IMR-90 (cell line): ENCODE results near the gene CA12. TPM values are rescaled to one million over a fixed set of nuclear protein-coding genes. Genes with fewer than 3 reads are reported as not detected.

Experiments
- ATAC-seq: fragments of 200-7000 bp; cut with Tn5 transposase; 2 replicates; pipeline ENCODE4 v1.9.1; 2020; ENCODE audit warnings: low read depth, mild to moderate bottlenecking, moderate library complexity
- BruUV-seq: library from RNA; stranded (reverse); fragments of 400-500 nt; replicated peaks from 2 replicates; lab custom pipeline; 2021; lab: Mats Ljungman, UMichigan
- CTCF ChIA-PET: fragments of 300-600 bp; formaldehyde crosslinking; extraction: SDS; loops from one replicate; lab custom pipeline; 2021; ENCODE audit warnings: antibody characterized with exemption; lab: Yijun Ruan, JAX
- POLR2A ChIA-PET: fragments of 300-600 bp; sonication (Branson Sonifier 250); formaldehyde crosslinking; loops from one replicate; lab custom pipeline; 2022; ENCODE audit warnings: antibody characterized with exemption; ENCODE audit not compliant: unreplicated experiment; lab: Charles Lee
- DNase-seq: peaks from one replicate; pipeline ENCODE4 v3.0.0; 2013
- H2AFZ ChIP-seq: replicated peaks from 2 replicates; pipeline ENCODE3; 2013; ENCODE audit warnings: low read length, mild to moderate bottlenecking; ENCODE audit not compliant: poor library complexity
- H2AK5ac ChIP-seq: 2 replicates; pipeline ENCODE4 v1.6.1; 2013; ENCODE audit warnings: low read depth, low read length, inconsistent platforms
- H2AK9ac ChIP-seq: replicated peaks from 2 replicates; pipeline ENCODE3; 2013; ENCODE audit warnings: mild to moderate bottlenecking, low read depth, low read length, moderate library complexity; ENCODE audit not compliant: poor library complexity
- H2BK120ac ChIP-seq: 2 replicates; pipeline ENCODE4 v1.6.1; 2013; ENCODE audit warnings: low read depth, low read length, inconsistent platforms
- H2BK15ac ChIP-seq: 3 replicates; pipeline ENCODE4 v1.6.1; 2013; ENCODE audit warnings: low read depth, low read length, inconsistent platforms
- H2BK20ac ChIP-seq: 2 replicates; pipeline ENCODE4 v1.6.1; 2013; ENCODE audit warnings: low read depth, mild to moderate bottlenecking, inconsistent platforms, low read length, moderate library complexity
- H2BK5ac ChIP-seq: 2 replicates; pipeline ENCODE4 v1.6.1; 2013; ENCODE audit warnings: mild to moderate bottlenecking, low read depth, low read length, inconsistent platforms; ENCODE audit not compliant: poor library complexity, severe bottlenecking
- H3K14ac ChIP-seq: replicated peaks from 2 replicates; pipeline ENCODE4 v1.6.1; 2013; ENCODE audit warnings: low read depth, low read length, inconsistent platforms
- H3K18ac ChIP-seq: 2 replicates; pipeline ENCODE4 v1.6.1; 2013; ENCODE audit warnings: low read depth, low read length, control low read depth
- H3K23ac ChIP-seq: 2 replicates; pipeline ENCODE4 v1.6.1; 2013; ENCODE audit warnings: low read depth, low read length, inconsistent platforms
- H3K27ac ChIP-seq: 2 replicates; pipeline ENCODE4 v1.5.1; 2013; ENCODE audit warnings: mild to moderate bottlenecking, control low read depth, low read length; ENCODE audit not compliant: insufficient read depth
- H3K27me3 ChIP-seq: 2 replicates; pipeline ENCODE4 v1.6.1; 2013; ENCODE audit warnings: low read length; ENCODE audit not compliant: control insufficient read depth, insufficient read depth
- H3K36me3 ChIP-seq: 2 replicates; pipeline ENCODE4 v1.6.1; 2013; ENCODE audit warnings: low read length, mixed read lengths; ENCODE audit not compliant: control insufficient read depth, insufficient read depth
- H3K4ac ChIP-seq: 2 replicates; pipeline ENCODE4 v1.6.1; 2013; ENCODE audit warnings: low read depth, low read length, inconsistent platforms
- H3K4me1 ChIP-seq: 2 replicates; pipeline ENCODE4 v1.6.1; 2013; ENCODE audit warnings: low read length, mixed read lengths; ENCODE audit not compliant: control insufficient read depth, insufficient read depth
- H3K4me2 ChIP-seq: 2 replicates; pipeline ENCODE4 v1.6.1; 2013; ENCODE audit warnings: low read depth, mild to moderate bottlenecking, control low read depth, low read length, moderate library complexity
- H3K4me3 ChIP-seq: 2 replicates; pipeline ENCODE4 v1.5.1; 2013; ENCODE audit warnings: low read depth, mild to moderate bottlenecking, control low read depth, low read length, moderate library complexity; ENCODE audit not compliant: insufficient read depth
- H3K56ac ChIP-seq: 2 replicates; pipeline ENCODE4 v1.6.1; 2013; ENCODE audit warnings: low read length, inconsistent platforms; ENCODE audit not compliant: insufficient read depth; ENCODE audit errors: extremely low read depth
- H3K79me1 ChIP-seq, 2 experiments: 2 replicates each; pipeline ENCODE4 v1.6.1; 2013; ENCODE audit warnings: low read length in 2 of 2, inconsistent platforms in 1 of 2, low read depth in 1 of 2
- H3K9ac ChIP-seq: 2 replicates; pipeline ENCODE4 v1.6.1; 2013; ENCODE audit warnings: low read depth, low read length, control low read depth
- H3K9me1 ChIP-seq: 2 replicates; pipeline ENCODE4 v1.6.1; 2013; ENCODE audit warnings: low read length, inconsistent platforms; ENCODE audit not compliant: insufficient read depth
- H3K9me3 ChIP-seq: 2 replicates; pipeline ENCODE4 v1.6.1; 2013; ENCODE audit warnings: low read length; ENCODE audit not compliant: control insufficient read depth, insufficient read depth
- H4K20me1 ChIP-seq: 2 replicates; pipeline ENCODE4 v1.6.1; 2013; ENCODE audit warnings: low read length, inconsistent platforms; ENCODE audit not compliant: insufficient read depth
- H4K5ac ChIP-seq: 2 replicates; pipeline ENCODE4 v1.6.1; 2013; ENCODE audit warnings: mild to moderate bottlenecking, low read depth, low read length, control low read depth
- H4K8ac ChIP-seq, 2 experiments: 2 replicates each; pipeline ENCODE4 v1.6.1; 2013; ENCODE audit warnings: low read depth in 2 of 2, low read length in 2 of 2, control low read depth in 1 of 2, inconsistent platforms in 1 of 2
- H4K91ac ChIP-seq: 2 replicates; pipeline ENCODE4 v1.6.1; 2013; ENCODE audit warnings: low read depth, low read length, inconsistent platforms; ENCODE audit not compliant: insufficient read depth
- CHD1 ChIP-seq: IDR thresholded peaks from 2 replicates; pipeline ENCODE4 v1.6.1; 2012; ENCODE audit warnings: low read depth, low read length, improper control_type of control experiment
- FOS ChIP-seq: fragments of 150-350 bp; IDR thresholded peaks from 2 replicates; pipeline ENCODE4 v1.6.1; 2016; ENCODE audit warnings: low read depth, low read length
- MAFK ChIP-seq: IDR thresholded peaks from 2 replicates; pipeline ENCODE4 v1.6.1; 2012; ENCODE audit warnings: low read depth, low read length, improper control_type of control experiment
- MAZ ChIP-seq: IDR thresholded peaks from 2 replicates; pipeline ENCODE4 v1.6.1; 2012; ENCODE audit warnings: low read depth, mild to moderate bottlenecking, low read length, improper control_type of control experiment, moderate library complexity, borderline replicate concordance
- MXI1 ChIP-seq: IDR thresholded peaks from 2 replicates; pipeline ENCODE4 v1.6.1; 2012; ENCODE audit warnings: low read depth, mild to moderate bottlenecking, low read length, moderate library complexity, borderline replicate concordance
- NFE2L2 ChIP-seq: fragments of 150-350 bp; IDR thresholded peaks from 2 replicates; pipeline ENCODE4 v1.6.1; 2016; ENCODE audit warnings: low read depth, mild to moderate bottlenecking, low read length
- POLR2A ChIP-seq: IDR thresholded peaks from 2 replicates; pipeline ENCODE4 v1.6.1; 2012; ENCODE audit warnings: mild to moderate bottlenecking, low read depth, low read length
- RAD21 ChIP-seq: IDR thresholded peaks from 2 replicates; pipeline ENCODE4 v1.6.1; 2012; ENCODE audit warnings: low read length, improper control_type of control experiment
- RFX5 ChIP-seq: IDR thresholded peaks from 2 replicates; pipeline ENCODE4 v1.8.0; 2012; ENCODE audit warnings: low read depth, mild to moderate bottlenecking, low read length, moderate library complexity
- WGBS, 2 experiments: methylation state at CpG; one replicate each; pipeline versions ENCODE4 v1.1.5 to v1.1.7; 2013; ENCODE audit warnings: missing lambda C conversion rate in 2 of 2; ENCODE audit not compliant: insufficient read length in 1 of 2; ENCODE audit errors: extremely low coverage in 2 of 2; 5-methylcytosine and 5-hydroxymethylcytosine counted together
- dilution Hi-C: fragments of 300-500 bp; cut with HindIII; formaldehyde crosslinking; loops from one replicate; pipeline ENCODE4 v1.14.3; 2018; ENCODE audit warnings: low sequenced_read_pairs; ENCODE audit not compliant: unreplicated experiment
- in situ Hi-C: fragments of 300-500 bp; cut with MboI; formaldehyde crosslinking; loops from 3 replicates; pipeline ENCODE4 v1.14.3; 2019; ENCODE audit warnings: low sequenced_read_pairs, inconsistent platforms, mixed read lengths
- intact Hi-C: fragments of 100-400 bp; cut with micrococcal nuclease; formaldehyde crosslinking; loops from 2 replicates; pipeline ENCODE4 v1.10.0; 2022
- polyA plus RNA-seq, 3 experiments: library from polyadenylated mRNA; depleted of rRNA; stranded (reverse); fragments of >200 nt; gene quantifications; 2 replicates each; pipeline ENCODE4 v1.2.3, GENCODE V29; 2012; ENCODE audit warnings: low replicate concordance in 1 of 3
- total RNA-seq: library from RNA; depleted of rRNA; stranded (reverse); fragments of >200 nt; gene quantifications from 2 replicates; pipeline ENCODE4 v1.2.3, GENCODE V29; 2012
- TF ChIP-seq, protein P1 (sequence below): fragments of 150-350 bp; IDR thresholded peaks from 2 replicates; pipeline ENCODE4 v1.6.1; 2017; ENCODE audit warnings: mild to moderate bottlenecking, antibody characterized with exemption, low read length, low read depth
- TF ChIP-seq, protein P2 (sequence below): fragments of 150-350 bp; IDR thresholded peaks from 2 replicates; pipeline ENCODE4 v1.6.1; 2016; ENCODE audit warnings: low read depth, mild to moderate bottlenecking, low read length, moderate library complexity, borderline replicate concordance

CA12 gene
- total and polyA plus RNA-seq, 2 of the 4 experiments (the other 2 are of a cell fraction): 33.7 to 52.6 TPM

DNA sequence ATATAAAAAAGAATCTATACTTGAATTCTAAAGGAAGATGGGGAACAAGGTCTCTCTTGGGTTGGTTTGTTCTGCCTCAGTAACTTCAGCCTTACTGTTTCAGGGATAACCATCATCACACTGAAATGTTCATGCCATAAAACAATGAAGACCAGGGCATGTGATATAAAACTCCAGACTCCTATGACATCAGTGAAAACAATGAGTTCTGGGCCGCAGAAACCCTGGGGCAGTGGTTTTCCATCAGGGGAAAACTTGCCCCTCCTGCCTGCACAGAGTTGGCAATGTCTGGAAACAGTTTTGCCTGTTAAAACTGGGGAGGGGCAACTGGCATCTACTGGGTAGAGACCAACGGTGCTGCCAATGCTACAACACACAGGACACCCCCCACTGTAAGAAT lies 46.8 kb downstream of the CA12 start:
- CTCF ChIA-PET: no interaction called here
- intact Hi-C loops (no loop called here), dilution Hi-C loops (no loop called here)

More for the DNA sequence above, 46.8 kb downstream of the CA12 start:
- H3K56ac ChIP-seq: no peak overlapping the region
- in situ Hi-C loops: no loop called here
- ATAC-seq: no peak
- H3K27me3 ChIP-seq: no peaks in the 10 kb centered on the region
- no peak overlapping the region for H2AK5ac ChIP-seq
- H3K18ac ChIP-seq: no peak overlapping the region
- no peak overlapping the region for H4K8ac ChIP-seq
- H3K4me3 ChIP-seq: no peak overlapping the region
- H2BK5ac ChIP-seq: no peak overlapping the region
- H2AFZ ChIP-seq: no peak overlapping the region
- no peak overlapping the region for H2BK120ac ChIP-seq
- no peak overlapping the region for H3K23ac ChIP-seq
- H3K9ac ChIP-seq: no peak overlapping the region
- BruUV-seq: no TSS peak
- no peak overlapping the region for H2BK15ac ChIP-seq
- H4K91ac ChIP-seq: no peak overlapping the region
- peaks cover 15% of the 10 kb centered on the region for H3K4me1 ChIP-seq
- no peaks in the 10 kb centered on the region for H4K20me1 ChIP-seq
- POLR2A ChIA-PET: no interaction called here
- H3K9me1 ChIP-seq: peaks cover 15% of the 10 kb centered on the region; the same call in 1 of the 2 replicates
- H3K36me3 ChIP-seq: no peaks in the 10 kb centered on the region
- H3K4me2 ChIP-seq: no peak overlapping the region
- no peak overlapping the region for H2AK9ac ChIP-seq
- no peak overlapping the region for H3K27ac ChIP-seq
- no peak for DNase-seq
- TF ChIP-seq FOS: no peak
- no peak for TF ChIP-seq MAZ
- TF ChIP-seq, protein P1, sequence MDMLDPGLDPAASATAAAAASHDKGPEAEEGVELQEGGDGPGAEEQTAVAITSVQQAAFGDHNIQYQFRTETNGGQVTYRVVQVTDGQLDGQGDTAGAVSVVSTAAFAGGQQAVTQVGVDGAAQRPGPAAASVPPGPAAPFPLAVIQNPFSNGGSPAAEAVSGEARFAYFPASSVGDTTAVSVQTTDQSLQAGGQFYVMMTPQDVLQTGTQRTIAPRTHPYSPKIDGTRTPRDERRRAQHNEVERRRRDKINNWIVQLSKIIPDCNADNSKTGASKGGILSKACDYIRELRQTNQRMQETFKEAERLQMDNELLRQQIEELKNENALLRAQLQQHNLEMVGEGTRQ: no peak
- no peak for TF ChIP-seq RFX5
- TF ChIP-seq POLR2A: no peak
- TF ChIP-seq NFE2L2: no peak
- TF ChIP-seq MAFK: no peak
- TF ChIP-seq CHD1: no peak
- no peak for TF ChIP-seq MXI1
- TF ChIP-seq, protein P2, sequence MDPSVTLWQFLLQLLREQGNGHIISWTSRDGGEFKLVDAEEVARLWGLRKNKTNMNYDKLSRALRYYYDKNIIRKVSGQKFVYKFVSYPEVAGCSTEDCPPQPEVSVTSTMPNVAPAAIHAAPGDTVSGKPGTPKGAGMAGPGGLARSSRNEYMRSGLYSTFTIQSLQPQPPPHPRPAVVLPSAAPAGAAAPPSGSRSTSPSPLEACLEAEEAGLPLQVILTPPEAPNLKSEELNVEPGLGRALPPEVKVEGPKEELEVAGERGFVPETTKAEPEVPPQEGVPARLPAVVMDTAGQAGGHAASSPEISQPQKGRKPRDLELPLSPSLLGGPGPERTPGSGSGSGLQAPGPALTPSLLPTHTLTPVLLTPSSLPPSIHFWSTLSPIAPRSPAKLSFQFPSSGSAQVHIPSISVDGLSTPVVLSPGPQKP: no peak
- TF ChIP-seq RAD21: no peak
- H3K14ac ChIP-seq: no peak overlapping the region
- no peak overlapping the region for H3K4ac ChIP-seq
- H2BK20ac ChIP-seq: no peak overlapping the region
- no peaks in the 10 kb centered on the region for H3K79me1 ChIP-seq
- no CpG with 5 or more reads among the region's 2 CpGs for WGBS, 2 experiments
- no peaks in the 10 kb centered on the region for H3K9me3 ChIP-seq
- no peak overlapping the region for H4K5ac ChIP-seq
